Endothelial cell (in vitro differentiated cells): ENCODE data around the gene PGA5. TPM values are rescaled to one million over a fixed set of nuclear protein-coding genes. Genes with fewer than 3 reads are reported as not detected.
"Not testable (repeated sequence)": the region's sequence is repeated elsewhere in the genome, so short reads cannot be mapped to it uniquely, and the experiment has no call there.

Source experiments
- DNase-seq: peaks from one replicate; pipeline ENCODE4 v3.0.0; 2021; ENCODE audit warnings: low spot score
- H3K27ac Mint-ChIP-seq: one replicate; pipeline ENCODE4 v1.8.0; 2021; ENCODE audit warnings: mixed read lengths, inconsistent platforms; ENCODE audit not compliant: unreplicated experiment
- H3K27me3 Mint-ChIP-seq: one replicate; pipeline ENCODE4 v1.8.0; 2021; ENCODE audit warnings: mild to moderate bottlenecking, moderate library complexity, mixed read lengths, inconsistent platforms; ENCODE audit not compliant: unreplicated experiment
- H3K36me3 Mint-ChIP-seq: one replicate; pipeline ENCODE4 v1.8.0; 2021; ENCODE audit warnings: mild to moderate bottlenecking, low read depth, mixed read lengths, inconsistent platforms; ENCODE audit not compliant: unreplicated experiment
- H3K4me1 Mint-ChIP-seq: one replicate; pipeline ENCODE4 v1.8.0; 2021; ENCODE audit warnings: mild to moderate bottlenecking, mixed read lengths, inconsistent platforms; ENCODE audit not compliant: unreplicated experiment
- H3K4me3 Mint-ChIP-seq: one replicate; pipeline ENCODE4 v1.8.0; 2021; ENCODE audit warnings: mild to moderate bottlenecking, mixed read lengths, inconsistent platforms; ENCODE audit not compliant: unreplicated experiment
- H3K9me3 Mint-ChIP-seq: one replicate; pipeline ENCODE4 v1.8.0; 2021; ENCODE audit warnings: mixed read lengths, inconsistent platforms; ENCODE audit not compliant: unreplicated experiment
- total RNA-seq: library from RNA; stranded (reverse); fragmentation: NEBNext Ultra II Directional; extraction: Animal tissue kit (Norgen Biotek cat#: 25700); gene quantifications from one replicate; pipeline ENCODE4 v1.2.1, GENCODE V29; 2021; ENCODE audit not compliant: unreplicated experiment

Gene PGA5
- total RNA-seq, 1 donor from 2014 or later = 1.2 TPM

- not testable (repeated sequence) for H3K36me3 Mint-ChIP-seq, H3K27ac Mint-ChIP-seq, DNase-seq, H3K4me3 Mint-ChIP-seq, H3K27me3 Mint-ChIP-seq, H3K9me3 Mint-ChIP-seq, H3K4me1 Mint-ChIP-seq
Measured at GRCh38 chr11:61237130-61237529, 3.8 kb upstream of the PGA5 start.

DNA sequence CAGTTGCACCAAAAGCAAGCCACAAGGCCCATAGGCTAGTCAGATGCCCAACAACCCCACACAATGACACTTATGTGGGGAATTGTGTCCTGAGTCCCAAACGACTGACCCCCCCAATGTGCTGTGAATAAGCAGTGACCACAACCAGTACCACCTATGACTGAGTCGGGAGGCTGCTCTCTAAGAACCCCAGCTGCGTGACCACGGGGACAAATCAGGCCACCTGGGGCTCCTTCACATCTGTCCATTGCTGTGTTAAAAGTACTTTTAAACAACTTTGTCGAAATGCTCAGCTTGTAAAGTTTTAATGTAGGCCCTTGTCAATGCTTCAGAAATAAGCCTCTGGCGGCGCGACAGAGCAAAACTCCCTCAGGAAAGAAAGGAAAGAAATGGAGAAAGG, 687 bp upstream of the PGA5 start:
- not testable (repeated sequence) for H3K4me3 Mint-ChIP-seq, H3K27me3 Mint-ChIP-seq, H3K4me1 Mint-ChIP-seq, DNase-seq, H3K27ac Mint-ChIP-seq, H3K9me3 Mint-ChIP-seq, H3K36me3 Mint-ChIP-seq

DNA sequence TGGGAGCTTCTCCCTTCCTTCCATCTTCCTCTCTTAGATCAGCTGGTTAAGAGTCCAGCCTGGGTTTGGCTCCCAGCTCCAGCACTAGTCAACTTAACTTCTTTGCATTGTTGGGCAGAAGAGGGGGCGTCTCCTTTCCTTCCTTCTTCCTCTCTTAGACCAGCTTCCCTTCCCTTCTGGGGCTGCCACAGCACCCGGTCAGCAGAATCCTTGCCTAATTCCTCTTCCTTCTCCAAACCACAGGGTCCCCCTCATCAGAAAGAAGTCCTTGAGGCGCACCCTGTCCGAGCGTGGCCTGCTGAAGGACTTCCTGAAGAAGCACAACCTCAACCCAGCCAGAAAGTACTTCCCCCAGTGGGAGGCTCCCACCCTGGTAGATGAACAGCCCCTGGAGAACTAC, 551 bp downstream of the PGA5 start:
- not testable (repeated sequence) for DNase-seq, H3K27ac Mint-ChIP-seq, H3K36me3 Mint-ChIP-seq, H3K27me3 Mint-ChIP-seq, H3K4me1 Mint-ChIP-seq, H3K4me3 Mint-ChIP-seq, H3K9me3 Mint-ChIP-seq

GRCh38 chr11:61245284-61245964, 4.4 kb downstream of the PGA5 start:
- H3K27ac Mint-ChIP-seq, H3K9me3 Mint-ChIP-seq, DNase-seq, H3K27me3 Mint-ChIP-seq, H3K4me1 Mint-ChIP-seq, H3K36me3 Mint-ChIP-seq, H3K4me3 Mint-ChIP-seq: not testable (repeated sequence)

- not testable (repeated sequence) for H3K36me3 Mint-ChIP-seq, H3K27ac Mint-ChIP-seq, H3K27me3 Mint-ChIP-seq, H3K4me3 Mint-ChIP-seq, DNase-seq, H3K9me3 Mint-ChIP-seq, H3K4me1 Mint-ChIP-seq
Measured at GRCh38 chr11:61248071-61248470, 7.1 kb downstream of the PGA5 start.

DNA sequence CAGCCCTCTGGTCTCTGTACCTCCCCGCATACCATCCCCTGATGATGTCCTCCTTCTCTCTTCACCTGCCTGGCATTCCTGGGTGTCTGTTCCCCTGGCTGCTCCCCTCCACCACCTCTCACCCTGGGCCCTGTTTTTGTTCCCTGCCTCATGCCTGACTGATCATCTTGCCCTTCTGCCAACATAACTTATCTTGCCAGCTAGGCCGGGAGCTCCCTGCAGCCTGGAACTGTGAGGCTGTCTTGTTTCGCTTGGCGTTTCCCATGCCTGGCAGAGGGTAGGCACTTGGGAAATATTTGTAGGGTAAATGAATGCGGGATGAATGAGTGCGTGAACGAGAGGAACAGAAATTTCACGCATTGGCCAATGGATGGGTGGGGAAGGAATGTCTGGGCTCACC, 8.2 kb downstream of the PGA5 start:
- not testable (repeated sequence) for H3K27ac Mint-ChIP-seq

GRCh38 chr11:61250796-61251765, 10.1 kb downstream of the PGA5 start:
- H3K36me3 Mint-ChIP-seq, DNase-seq, H3K9me3 Mint-ChIP-seq, H3K4me1 Mint-ChIP-seq, H3K27me3 Mint-ChIP-seq, H3K4me3 Mint-ChIP-seq, H3K27ac Mint-ChIP-seq: not testable (repeated sequence)

More for the DNA sequence above, 8.2 kb downstream of the PGA5 start:
- not testable (repeated sequence) for DNase-seq, H3K4me3 Mint-ChIP-seq, H3K36me3 Mint-ChIP-seq, H3K27me3 Mint-ChIP-seq, H3K9me3 Mint-ChIP-seq, H3K4me1 Mint-ChIP-seq

- H3K4me1 Mint-ChIP-seq, H3K27me3 Mint-ChIP-seq, H3K27ac Mint-ChIP-seq, DNase-seq, H3K9me3 Mint-ChIP-seq, H3K4me3 Mint-ChIP-seq, H3K36me3 Mint-ChIP-seq: not testable (repeated sequence)
Measured at GRCh38 chr11:61252332-61252731, 11.4 kb downstream of the PGA5 start.
